Body of pancreas (tissue), 4 donors: ENCODE data around the gene KDM4C. TPM values are rescaled to one million over a fixed set of nuclear protein-coding genes. Genes with fewer than 3 reads are reported as not detected.
A peak's percentile ranks its signal among the peaks of the same experiment; 100 is the strongest.

ENCODE experiments used
- ATAC-seq: fragments of 150-250 bp; one replicate; pipeline ENCODE4 v1.9.1; 2016
- DNase-seq, 4 donors: peaks; one replicate each; pipeline ENCODE4 v3.0.0-alpha.2; 2019
- H3K27ac ChIP-seq, 4 donors: fragments of 200-600 bp; sonication (generic); 1 replicate in 3 of 4; 2 replicates in 1 of 4; pipeline versions ENCODE4 v1.5.1 to v1.6.1; 2016 to 2019; ENCODE audit warnings: mild to moderate bottlenecking in 1 of 4, mixed read lengths in 1 of 4, moderate library complexity in 1 of 4
- H3K27me3 ChIP-seq, 2 donors: fragments of 200-600 bp; sonication (generic); one replicate each; pipeline ENCODE4 v1.6.0; 2016; ENCODE audit warnings: mild to moderate bottlenecking in 1 of 2
- H3K36me3 ChIP-seq, 2 donors: fragments of 200-600 bp; sonication (generic); replicated peaks in 1 of 2; 2 replicates each; pipeline ENCODE4 v1.5.1; 2016; ENCODE audit warnings: low read depth in 2 of 2; ENCODE audit not compliant: insufficient read depth in 1 of 2
- H3K4me1 ChIP-seq: fragments of 200-600 bp; sonication (generic); one replicate; pipeline ENCODE4 v1.6.0; 2016
- H3K4me3 ChIP-seq, 2 donors: fragments of 200-600 bp; sonication (generic); 1 replicate in 1 of 2; 2 replicates in 1 of 2; pipeline ENCODE4 v1.5.1; 2016 to 2019
- H3K9me3 ChIP-seq, 3 donors: fragments of 200-600 bp; sonication (generic); 1 replicate in 2 of 3; 2 replicates in 1 of 3; pipeline ENCODE4 v1.5.1; 2016
- CTCF ChIP-seq, 7 experiments: fragments of 450-650 bp in 4 of 7; fragments of 200-600 bp in 3 of 7; sonication (generic) in 3 of 7; IDR thresholded peaks; one replicate each; pipeline ENCODE4 v1.5.1; 2016 to 2019; ENCODE audit warnings: antibody characterized with exemption in 7 of 7
- POLR2A ChIP-seq, 3 donors: fragments of 450-650 bp; IDR thresholded peaks; one replicate each; pipeline ENCODE4 v1.6.1; 2016; ENCODE audit warnings: antibody characterized with exemption in 3 of 3, mild to moderate bottlenecking in 2 of 3
- WGBS, 2 donors: methylation state at CpG; one replicate each; pipeline ENCODE4 v1.1.5; 2017; 5-methylcytosine and 5-hydroxymethylcytosine counted together
- intact Hi-C: fragments of 100-400 bp; cut with DNase I; formaldehyde crosslinking; loops from one replicate; pipeline ENCODE4 v1.15.1; 2023
- total RNA-seq, 2 donors: library from RNA; depleted of rRNA; stranded (reverse); fragments of >200 nt; gene quantifications; one replicate each; pipeline ENCODE4 v1.1.0, GENCODE V29; 2016

Gene KDM4C
- total RNA-seq, 2 donors from 2014 or later = 40.5 to 48.5 TPM

- intact Hi-C loops = no loop called here
- DNase-seq (no peak), ATAC-seq (no peak)
- no peaks in the 10 kb centered on the region for H3K36me3 ChIP-seq
- no peak overlapping the region for H3K27ac ChIP-seq
- H3K4me1 ChIP-seq = peaks cover 13% of the 10 kb centered on the region
- no peak overlapping the region for H3K4me3 ChIP-seq
- no peaks in the 10 kb centered on the region for H3K9me3 ChIP-seq
- no peaks in the 10 kb centered on the region for H3K27me3 ChIP-seq
- no peak for TF ChIP-seq POLR2A (IDR thresholded peaks at IDR 0.05)
- TF ChIP-seq CTCF (IDR thresholded peaks at IDR 0.05) = no peak
- WGBS, 2 donors = 96 to 100% methylated on average over 9 to 13 of the region's 13 CpGs
Measured at GRCh38 chr9:7149258-7149657, 391.5 kb downstream of the KDM4C start.

GRCh38 chr9:7150153-7150890 is 392.5 kb downstream of the KDM4C start:
- TF ChIP-seq CTCF (IDR thresholded peaks at IDR 0.05) (no peak), POLR2A (IDR thresholded peaks at IDR 0.05) (no peak)
- ATAC-seq = no peak
- Histone ChIP-seq H3K4me1 (peaks cover 18% of the 10 kb centered on the region), H3K27ac (no peak overlapping the region), H3K4me3 (no peak overlapping the region), H3K9me3 (no peaks in the 10 kb centered on the region), H3K27me3 (no peaks in the 10 kb centered on the region), H3K36me3 (no peaks in the 10 kb centered on the region)
- 68 to 85% methylated on average over 8 of the region's 8 CpGs for WGBS, 2 donors
- no peak for DNase-seq
- intact Hi-C loops = no loop called here

GRCh38 chr9:7153134-7153533 is 395.4 kb downstream of the KDM4C start:
- no peaks in the 10 kb centered on the region for H3K36me3 ChIP-seq
- no peak for ATAC-seq
- peaks cover 18% of the 10 kb centered on the region for H3K4me1 ChIP-seq
- H3K9me3 ChIP-seq = no peaks in the 10 kb centered on the region
- WGBS, 2 donors = 83 to 98% methylated on average over 3 to 4 of the region's 4 CpGs
- H3K27ac ChIP-seq = no peak overlapping the region
- no peak for TF ChIP-seq POLR2A (IDR thresholded peaks at IDR 0.05)
- no peak for TF ChIP-seq CTCF (IDR thresholded peaks at IDR 0.05)
- H3K27me3 ChIP-seq = no peaks in the 10 kb centered on the region
- intact Hi-C loops = no loop called here
- DNase-seq = no peak
- H3K4me3 ChIP-seq = no peak overlapping the region

- peak in 1 of 4 donors; percentile 39 for DNase-seq
- no peaks in the 10 kb centered on the region for H3K36me3 ChIP-seq
- H3K4me3 ChIP-seq = no peak overlapping the region
Measured at GRCh38 chr9:7153566-7153965, 395.8 kb downstream of the KDM4C start.

More at GRCh38 chr9:7153566-7153965, 395.8 kb downstream of the KDM4C start:
- peak overlapping the region in 2 of 4 donors; percentile 48 to 66 for H3K27ac ChIP-seq
- TF ChIP-seq POLR2A (IDR thresholded peaks at IDR 0.05) (no peak), CTCF (IDR thresholded peaks at IDR 0.05) (no peak)
- peaks cover 18% of the 10 kb centered on the region for H3K4me1 ChIP-seq
- ATAC-seq = peak; percentile 84
- 25 to 33% methylated on average over 1 of the region's 1 CpG for WGBS, 2 donors
- H3K9me3 ChIP-seq = no peaks in the 10 kb centered on the region
- intact Hi-C loops = no loop called here
- no peaks in the 10 kb centered on the region for H3K27me3 ChIP-seq
